Activated T-cell treated with anti-CD3 and anti-CD28 coated beads, Interleukin-2, amount 50 U/mL, for 48 hours (primary cell): ENCODE results near the gene TCTN3.
"Not testable (repeated sequence)": the region's sequence is repeated elsewhere in the genome, so short reads cannot be mapped to it uniquely, and the experiment has no call there.

ENCODE experiments used
- DNase-seq, 2 experiments: peaks; one replicate each; pipeline ENCODE4 v3.0.0-alpha.2; 2020

Gene TCTN3

GRCh38 chr10:95675403-95676116 lies 18.2 kb downstream of the TCTN3 start:
- no peak for DNase-seq

GRCh38 chr10:95674643-95675042 lies 19.1 kb downstream of the TCTN3 start:
- DNase-seq = no peak

- DNase-seq = not testable (repeated sequence)
Measured at GRCh38 chr10:95672641-95673040, 21.1 kb downstream of the TCTN3 start.

- no peak for DNase-seq
Measured at GRCh38 chr10:95664543-95664942, 29.2 kb downstream of the TCTN3 start.

- DNase-seq = no peak
Measured at GRCh38 chr10:95663496-95663895, 30.2 kb downstream of the TCTN3 start.

GRCh38 chr10:95661818-95662217 lies 31.9 kb downstream of the TCTN3 start:
- no peak for DNase-seq

- no peak for DNase-seq
Measured at GRCh38 chr10:95660283-95660682, 33.4 kb downstream of the TCTN3 start.

- no peak for DNase-seq
Measured at GRCh38 chr10:95657250-95657649, 36.5 kb downstream of the TCTN3 start.

- peak; percentile 95 to 96 for DNase-seq
Measured at GRCh38 chr10:95656291-95657164, 37.2 kb downstream of the TCTN3 start, which contains the start of gene ALDH18A1. Gene ALDH18A1 (minus strand): TSS chr10:95656711. CDS start chr10:95653377, 3,334 bp downstream.

- DNase-seq = peak in 1 of 2 experiments; percentile 45
Measured at GRCh38 chr10:95655571-95656290, 38.0 kb downstream of the TCTN3 start.

- DNase-seq = no peak
Measured at GRCh38 chr10:95653895-95654294, 39.8 kb downstream of the TCTN3 start.

- no peak for DNase-seq
Measured at GRCh38 chr10:95651346-95652060, 42.2 kb downstream of the TCTN3 start.

GRCh38 chr10:95650232-95650631 lies 43.5 kb downstream of the TCTN3 start:
- no peak for DNase-seq

GRCh38 chr10:95648138-95648537 lies 45.6 kb downstream of the TCTN3 start:
- no peak for DNase-seq

- no peak for DNase-seq
Measured at GRCh38 chr10:95646160-95646559, 47.6 kb downstream of the TCTN3 start.

GRCh38 chr10:95644901-95645300 lies 48.8 kb downstream of the TCTN3 start:
- no peak for DNase-seq

- no peak for DNase-seq
Measured at GRCh38 chr10:95640891-95641315, 52.8 kb downstream of the TCTN3 start.

- no peak for DNase-seq
Measured at GRCh38 chr10:95637911-95638310, 55.8 kb downstream of the TCTN3 start.

- no peak for DNase-seq
Measured at GRCh38 chr10:95637140-95637539, 56.6 kb downstream of the TCTN3 start.

- DNase-seq = no peak
Measured at GRCh38 chr10:95635319-95635733, 58.4 kb downstream of the TCTN3 start.

- DNase-seq = no peak
Measured at GRCh38 chr10:95628786-95629185, 64.9 kb downstream of the TCTN3 start.

- no peak for DNase-seq
Measured at GRCh38 chr10:95626500-95626899, 67.2 kb downstream of the TCTN3 start.

GRCh38 chr10:95620415-95620814 lies 73.3 kb downstream of the TCTN3 start:
- DNase-seq = not testable (repeated sequence)
